OCI-LY7 (cell line): ENCODE data around the gene CDON. TPM values are rescaled to one million over a fixed set of nuclear protein-coding genes. Genes with fewer than 3 reads are reported as not detected.

Experiments used
- BruUV-seq: library from RNA; stranded (reverse); fragments of 400-500 nt; replicated peaks from 2 replicates; lab custom pipeline; 2021; lab: Mats Ljungman, UMichigan
- CTCF ChIA-PET: fragments of 300-600 bp; sonication (Branson Sonifier 250); formaldehyde crosslinking; loops from one replicate; lab custom pipeline; 2022; ENCODE audit warnings: antibody characterized with exemption; ENCODE audit not compliant: unreplicated experiment; lab: Charles Lee
- POLR2A ChIA-PET: fragments of 300-600 bp; sonication (Branson Sonifier 250); formaldehyde crosslinking; loops from one replicate; lab custom pipeline; 2022; ENCODE audit warnings: antibody characterized with exemption; lab: Charles Lee
- DNase-seq: peaks from one replicate; pipeline ENCODE4 v3.0.0-alpha.2; 2015; ENCODE audit warnings: low spot score
- H2AFZ ChIP-seq: fragments of 200-600 bp; sonication (generic), shearing (Covaris generic); 2 replicates; pipeline ENCODE4 v1.6.1; 2014; ENCODE audit warnings: mild to moderate bottlenecking, antibody characterized with exemption, low read length, moderate library complexity
- H3K27ac ChIP-seq: fragments of 200-600 bp; sonication (generic); 2 replicates; pipeline ENCODE4 v1.5.1; 2014; ENCODE audit warnings: mixed run types, low read depth, mild to moderate bottlenecking, moderate library complexity, low read length, inconsistent platforms; ENCODE audit not compliant: poor library complexity, severe bottlenecking
- H3K36me3 ChIP-seq: fragments of 200-600 bp; sonication (generic); 2 replicates; pipeline ENCODE4 v1.6.1; 2014; ENCODE audit warnings: mild to moderate bottlenecking, antibody characterized with exemption, low read length, moderate library complexity, mixed read lengths; ENCODE audit not compliant: insufficient read depth
- H3K4me1 ChIP-seq: fragments of 200-600 bp; sonication (generic); 2 replicates; pipeline ENCODE4 v1.5.1; 2014; ENCODE audit warnings: mild to moderate bottlenecking, low read length; ENCODE audit not compliant: insufficient read depth, poor library complexity, severe bottlenecking
- H3K4me2 ChIP-seq: fragments of 200-600 bp; sonication (generic); 2 replicates; pipeline ENCODE4 v1.6.1; 2014; ENCODE audit warnings: mild to moderate bottlenecking, low read length
- H3K4me3 ChIP-seq: fragments of 200-600 bp; sonication (generic); 2 replicates; pipeline ENCODE4 v1.5.1; 2014; ENCODE audit warnings: mild to moderate bottlenecking, low read depth, low read length; ENCODE audit not compliant: poor library complexity, severe bottlenecking
- H3K79me2 ChIP-seq: fragments of 200-600 bp; sonication (generic); 2 replicates; pipeline ENCODE4 v1.6.1; 2016; ENCODE audit warnings: low read depth, mild to moderate bottlenecking, low read length, moderate library complexity, mixed read lengths; ENCODE audit not compliant: insufficient read depth
- H3K9me2 ChIP-seq: fragments of 200-600 bp; sonication (generic); 2 replicates; pipeline ENCODE4 v1.6.1; 2016; ENCODE audit warnings: mild to moderate bottlenecking, low read length, mixed read lengths; ENCODE audit not compliant: insufficient read depth
- H3K9me3 ChIP-seq: fragments of 200-600 bp; sonication (generic); 2 replicates; pipeline ENCODE4 v1.6.1; 2014; ENCODE audit warnings: mild to moderate bottlenecking, mixed run types, low read length, mixed read lengths
- H4K20me1 ChIP-seq: fragments of 200-600 bp; sonication (generic); 2 replicates; pipeline ENCODE4 v1.6.1; 2014; ENCODE audit warnings: mild to moderate bottlenecking, antibody characterized with exemption, low read length, moderate library complexity, mixed read lengths; ENCODE audit not compliant: insufficient read depth
- CTCF ChIP-seq: fragments of 200-600 bp; sonication (generic); conservative IDR thresholded peaks from 2 replicates; pipeline ENCODE4 v1.5.1; 2014; ENCODE audit warnings: mild to moderate bottlenecking, antibody characterized with exemption, low read length, moderate library complexity, mixed read lengths
- EZH2phosphoT487 ChIP-seq: fragments of 200-600 bp; sonication (generic); IDR thresholded peaks from 2 replicates; pipeline ENCODE4 v1.6.1; 2018; ENCODE audit warnings: low read depth, borderline replicate concordance, mild to moderate bottlenecking, mixed run types, antibody characterized with exemption, low read length, moderate library complexity, mixed read lengths
- intact Hi-C: fragments of 100-400 bp; cut with micrococcal nuclease; formaldehyde crosslinking; loops from one replicate; pipeline ENCODE4 v1.10.0; 2022; ENCODE audit not compliant: unreplicated experiment
- total RNA-seq, 2 experiments: library from RNA; depleted of rRNA in 1 of 2; stranded (reverse); fragments of >200 nt in 1 of 2; shearing (Covaris generic) in 1 of 2; gene quantifications; 2 replicates each; pipeline ENCODE4 v1.2.3, GENCODE V29; 2014 to 2022

Gene CDON
- total RNA-seq, 2 experiments from 2014 or later: 1.5 to 2.5 TPM

- no peak overlapping the region for H3K4me3 ChIP-seq
- H2AFZ ChIP-seq: no peak overlapping the region
- POLR2A ChIA-PET: interaction anchor here (0.6 kb wide), 1 partner anchor 15 kb away, joined by 4 read pairs; no protein-coding TSS in a partner anchor
- no peak overlapping the region for H3K4me2 ChIP-seq
- no TSS peak for BruUV-seq
- no peaks in the 10 kb centered on the region for H3K9me2 ChIP-seq
- H4K20me1 ChIP-seq: no peaks in the 10 kb centered on the region
- CTCF ChIA-PET: no interaction called here
- intact Hi-C loops: no loop called here
- H3K36me3 ChIP-seq: no peaks in the 10 kb centered on the region
- TF ChIP-seq CTCF (no peak), EZH2phosphoT487 (no peak)
- H3K27ac ChIP-seq: no peak overlapping the region
- DNase-seq: no peak
- H3K4me1 ChIP-seq: no peaks in the 10 kb centered on the region
- no peaks in the 10 kb centered on the region for H3K79me2 ChIP-seq
- H3K9me3 ChIP-seq: no peaks in the 10 kb centered on the region
Measured at GRCh38 chr11:125944350-125945010, 118.2 kb downstream of the CDON start.

- Histone ChIP-seq H3K9me2 (no peaks in the 10 kb centered on the region), H3K4me2 (no peak overlapping the region), H3K27ac (no peak overlapping the region), H3K9me3 (no peaks in the 10 kb centered on the region), H4K20me1 (no peaks in the 10 kb centered on the region), H3K4me3 (no peak overlapping the region), H3K4me1 (no peaks in the 10 kb centered on the region), H2AFZ (no peak overlapping the region), H3K36me3 (no peaks in the 10 kb centered on the region), H3K79me2 (no peaks in the 10 kb centered on the region)
- DNase-seq: no peak
- intact Hi-C loops: no loop called here
- POLR2A ChIA-PET: interaction anchor here (0.6 to 1.1 kb wide), 2 partner anchors 15 to 246 kb away, joined by 3 to 4 read pairs; no protein-coding TSS in a partner anchor
- CTCF ChIA-PET: interaction anchor here (0.8 kb wide), 1 partner anchor 16 kb away, joined by 4 read pairs; no protein-coding TSS in a partner anchor
- no TSS peak for BruUV-seq
- no peak for TF ChIP-seq CTCF
- no peak for TF ChIP-seq EZH2phosphoT487
Measured at GRCh38 chr11:125943661-125944349, 118.9 kb downstream of the CDON start.
